HG02981 (cell line): ENCODE results near the gene MCU.
"Not testable (repeated sequence)": the region's sequence is repeated elsewhere in the genome, so short reads cannot be mapped to it uniquely, and the experiment has no call there.

Experiments used
- ATAC-seq: cut with Tn5 transposase; IDR thresholded peaks from one replicate; pipeline ENCODE4 v1.9.1; 2021; ENCODE audit warnings: mild to moderate bottlenecking, moderate library complexity; ENCODE audit not compliant: unreplicated experiment

MCU gene

GRCh38 chr10:72758930-72759329 is 67.0 kb downstream of the MCU start:
- not testable (repeated sequence) for ATAC-seq

GRCh38 chr10:72759584-72759983 is 67.6 kb downstream of the MCU start:
- no peak for ATAC-seq

- no peak for ATAC-seq
Measured at GRCh38 chr10:72761498-72761897, 69.6 kb downstream of the MCU start.

GRCh38 chr10:72762042-72762441 is 70.1 kb downstream of the MCU start:
- no peak for ATAC-seq

- no peak for ATAC-seq
Measured at GRCh38 chr10:72763201-72763600, 71.3 kb downstream of the MCU start.

GRCh38 chr10:72764151-72764550 is 72.2 kb downstream of the MCU start:
- ATAC-seq, result no peak

GRCh38 chr10:72765051-72765745 is 73.3 kb downstream of the MCU start:
- ATAC-seq, result no peak

DNA sequence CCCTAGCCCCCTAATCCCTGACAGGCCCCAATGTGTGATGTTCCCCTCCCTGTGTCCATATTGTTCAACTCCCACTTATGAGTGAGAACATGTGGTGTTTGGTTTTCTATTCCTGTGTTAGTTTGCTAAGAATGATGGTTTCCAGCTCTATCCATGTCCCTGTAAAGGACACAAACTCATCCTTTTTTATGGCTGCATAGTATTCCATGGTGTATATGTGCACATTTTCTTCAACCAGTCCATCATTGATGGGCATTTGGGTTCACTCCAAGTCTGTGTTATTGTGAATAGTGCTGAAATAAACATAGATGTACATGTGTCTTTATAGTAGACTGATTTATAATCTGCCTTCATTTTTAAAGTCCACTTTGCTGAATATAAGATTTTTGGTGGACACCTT is 79.3 kb downstream of the MCU start:
- ATAC-seq, result not testable (repeated sequence)

DNA sequence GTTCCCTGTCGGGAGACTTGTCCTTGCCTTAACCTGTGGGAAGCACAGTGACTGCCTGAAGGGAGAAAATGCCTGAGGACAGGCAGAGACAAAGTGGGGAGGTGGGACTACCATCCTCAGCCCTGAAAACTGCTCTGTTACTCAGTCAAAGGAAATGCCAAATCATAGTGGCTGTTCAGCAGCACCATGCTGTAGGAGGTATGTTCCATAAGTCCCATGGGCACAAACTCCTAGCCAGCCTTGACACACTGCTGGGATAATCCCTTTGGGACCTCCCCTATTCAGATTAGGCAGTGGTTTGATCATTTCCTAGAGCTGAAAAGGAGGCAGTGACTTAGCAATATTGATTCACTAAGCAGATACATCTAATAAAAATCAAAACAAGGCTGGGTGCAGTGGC is 80.1 kb downstream of the MCU start:
- ATAC-seq, result no peak

DNA sequence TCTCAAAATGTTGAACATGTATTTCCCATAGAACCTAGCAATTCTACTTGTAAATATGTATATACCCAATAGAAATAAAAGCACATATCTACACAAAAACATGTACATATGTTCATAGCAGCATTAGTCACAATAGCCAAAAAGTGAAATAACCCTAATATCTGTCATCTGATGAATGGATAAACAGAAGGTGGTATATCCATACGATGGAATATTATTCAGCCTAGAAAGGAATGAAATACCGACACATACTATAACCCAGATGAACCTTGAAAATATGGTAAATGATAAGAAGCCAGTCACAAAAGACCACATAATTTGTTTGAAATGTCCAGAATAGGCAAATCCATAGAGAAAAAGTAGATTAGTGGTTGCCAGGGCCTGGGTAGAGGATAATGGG is 87.9 kb downstream of the MCU start:
- no peak for ATAC-seq

GRCh38 chr10:72782649-72783330 is 90.8 kb downstream of the MCU start:
- ATAC-seq, result no peak

- no peak for ATAC-seq
Measured at GRCh38 chr10:72783410-72783833, 91.5 kb downstream of the MCU start.

- no peak for ATAC-seq
Measured at GRCh38 chr10:72784551-72785351, 92.8 kb downstream of the MCU start.

- ATAC-seq, result no peak
Measured at GRCh38 chr10:72785409-72785808, 93.5 kb downstream of the MCU start.

GRCh38 chr10:72790216-72790990 is 98.5 kb downstream of the MCU start:
- no peak for ATAC-seq

DNA sequence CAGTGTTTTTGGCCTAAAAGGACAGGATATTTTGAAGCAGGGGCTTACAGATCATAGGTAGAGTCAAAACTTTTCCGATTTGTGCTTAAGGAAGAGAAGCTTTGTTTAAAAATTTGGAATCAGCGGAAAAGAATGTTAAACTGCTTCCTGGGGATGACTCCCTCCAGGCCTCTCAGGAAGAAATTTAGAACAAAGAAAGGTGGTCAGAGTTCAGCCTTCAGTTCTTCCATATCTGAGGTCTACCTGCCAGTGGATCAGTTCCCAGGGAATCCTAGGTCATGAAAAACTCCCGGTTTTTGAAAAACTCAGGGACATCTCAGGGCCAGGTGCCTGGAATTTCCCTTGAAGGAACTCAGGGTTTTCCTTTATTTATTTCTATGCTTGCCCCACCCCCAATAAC is 100.3 kb downstream of the MCU start:
- no peak for ATAC-seq

GRCh38 chr10:72793752-72794151 is 101.8 kb downstream of the MCU start:
- ATAC-seq, result no peak

DNA sequence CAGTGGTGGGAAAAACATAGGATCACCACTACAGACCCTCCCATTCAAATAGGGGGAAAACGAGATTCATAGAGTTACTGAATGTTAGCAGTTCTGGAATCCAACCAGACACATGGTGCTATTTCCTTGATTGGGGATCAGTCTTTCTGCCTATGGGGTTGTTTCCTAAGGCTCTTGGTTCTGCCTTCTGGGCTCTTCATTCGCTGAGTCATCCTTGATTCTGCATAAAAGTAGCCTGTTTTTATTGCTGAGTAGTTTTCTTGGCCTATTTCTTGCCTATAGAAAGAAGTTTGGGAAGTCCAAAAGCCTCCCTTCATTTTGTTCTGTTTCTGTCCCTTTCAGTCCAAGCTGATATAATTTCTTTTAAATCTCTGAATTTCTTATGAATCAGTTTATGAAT is 102.3 kb downstream of the MCU start:
- no peak for ATAC-seq

DNA sequence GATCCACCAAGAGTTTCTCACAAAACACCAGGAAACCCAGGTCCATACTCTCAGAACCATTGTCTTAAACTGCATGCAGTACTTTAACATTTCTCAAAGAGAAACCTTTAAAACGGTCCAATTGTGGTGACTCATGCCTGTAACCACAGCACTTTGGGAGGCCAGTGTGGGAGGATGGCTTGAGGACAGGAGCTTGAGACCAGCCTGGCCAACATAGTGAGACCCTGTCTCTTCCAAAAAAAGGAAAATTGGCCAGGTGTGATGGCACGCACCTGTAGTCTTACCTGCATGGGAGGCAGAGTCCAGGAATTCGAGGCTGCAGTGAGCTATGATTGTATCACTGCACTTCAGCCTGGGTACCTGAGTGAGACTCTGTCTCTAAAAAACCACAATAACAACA is 104.1 kb downstream of the MCU start:
- ATAC-seq, result no peak

- no peak for ATAC-seq
Measured at GRCh38 chr10:72796538-72796937, 104.6 kb downstream of the MCU start.
